ENCODE data around the gene REEP1. TPM values are rescaled to one million over a fixed set of nuclear protein-coding genes. Genes with fewer than 3 reads are reported as not detected.

REEP1 gene
- total RNA-seq, 6 experiments from 2014 or later: 0.61 to 1.8 (median 0.85) TPM

- 54% methylated on average over 4 of the region's 6 CpGs for WGBS (ENCODE audit: insufficient coverage, low coverage, low lambda C conversion rate, missing lambda C conversion rate)
- Histone ChIP-seq H3K27me3 (no peaks in the 10 kb centered on the region), H3K4me1 (no peaks in the 10 kb centered on the region), H3K4me3 (no peak overlapping the region), H3K36me3 (no peaks in the 10 kb centered on the region), H3K9me3 (no peaks in the 10 kb centered on the region), H3K27ac (no peak overlapping the region)
- DNase-seq (no peak), ATAC-seq (no peak)
- intact Hi-C loops (cut with DNase I): no loop called here
- no peak for TF ChIP-seq POLR2A (IDR thresholded peaks at IDR 0.05)
- no peak for TF ChIP-seq CTCF (IDR thresholded peaks at IDR 0.05)
Measured at GRCh38 chr2:86301009-86301408, 36.4 kb downstream of the REEP1 start.

GRCh38 chr2:86300496-86300895 lies 36.9 kb downstream of the REEP1 start:
- no peak for DNase-seq
- Histone ChIP-seq H3K4me3 (no peak overlapping the region), H3K27me3 (no peaks in the 10 kb centered on the region), H3K4me1 (no peaks in the 10 kb centered on the region), H3K27ac (no peak overlapping the region), H3K36me3 (no peaks in the 10 kb centered on the region), H3K9me3 (no peaks in the 10 kb centered on the region)
- intact Hi-C loops (cut with DNase I): no loop called here
- no peak for ATAC-seq
- WGBS (ENCODE audit: insufficient coverage, low coverage, low lambda C conversion rate, missing lambda C conversion rate): 76% methylated on average over 2 of the region's 3 CpGs
- TF ChIP-seq CTCF (IDR thresholded peaks at IDR 0.05) (no peak), POLR2A (IDR thresholded peaks at IDR 0.05) (no peak)

- Histone ChIP-seq H3K4me1 (no peaks in the 10 kb centered on the region), H3K36me3 (no peaks in the 10 kb centered on the region), H3K27me3 (no peaks in the 10 kb centered on the region), H3K9me3 (no peaks in the 10 kb centered on the region), H3K4me3 (no peak overlapping the region), H3K27ac (no peak overlapping the region)
- peak; percentile 72 to 97 (median 88) for ATAC-seq
- WGBS (ENCODE audit: insufficient coverage, low coverage, low lambda C conversion rate, missing lambda C conversion rate): 26% methylated on average over 11 of the region's 11 CpGs
- peak in 1 of 3 donors; percentile 53 for DNase-seq
- no peak for TF ChIP-seq POLR2A (IDR thresholded peaks at IDR 0.05)
- TF ChIP-seq CTCF (IDR thresholded peaks at IDR 0.05): peak; percentile 39 to 51 (median 45)
- intact Hi-C loops (cut with DNase I): no loop called here
Measured at GRCh38 chr2:86298411-86299390, 38.7 kb downstream of the REEP1 start.

- no peak for TF ChIP-seq POLR2A (IDR thresholded peaks at IDR 0.05)
- peak in 1 of 4 donors; percentile 22 for TF ChIP-seq CTCF (IDR thresholded peaks at IDR 0.05)
- H3K27ac ChIP-seq: no peak overlapping the region
- intact Hi-C loops (cut with DNase I): no loop called here
- H3K27me3 ChIP-seq: no peaks in the 10 kb centered on the region
- H3K9me3 ChIP-seq: no peaks in the 10 kb centered on the region
- ATAC-seq (peak in 1 of 4 donors; percentile 16), DNase-seq (no peak)
- 68% methylated on average over 4 of the region's 5 CpGs for WGBS (ENCODE audit: insufficient coverage, low coverage, low lambda C conversion rate, missing lambda C conversion rate)
- H3K4me1 ChIP-seq: no peaks in the 10 kb centered on the region
- H3K4me3 ChIP-seq: no peak overlapping the region
- no peaks in the 10 kb centered on the region for H3K36me3 ChIP-seq
Measured at GRCh38 chr2:86297382-86298147, 39.9 kb downstream of the REEP1 start.
